HCT116 (cell line): ENCODE data around the gene FKBP7. TPM values are rescaled to one million over a fixed set of nuclear protein-coding genes. Genes with fewer than 3 reads are reported as not detected.

Experiments
- ATAC-seq: fragments of 200-7000 bp; cut with Tn5 transposase; 2 replicates; pipeline ENCODE4 v1.9.1; 2020; ENCODE audit warnings: mild to moderate bottlenecking, moderate library complexity
- BruUV-seq: library from RNA; stranded (reverse); fragments of 400-500 nt; replicated peaks from 2 replicates; lab custom pipeline; 2021; lab: Mats Ljungman, UMichigan
- CTCF ChIA-PET: fragments of 300-600 bp; sonication (Branson Sonifier 250); formaldehyde crosslinking; loops from one replicate; lab custom pipeline; 2021; ENCODE audit warnings: antibody characterized with exemption; lab: Charles Lee
- POLR2A ChIA-PET: fragments of 300-600, 350-600 bp; sonication (Branson Sonifier 250); formaldehyde crosslinking; loops from one replicate; lab custom pipeline; 2021; ENCODE audit warnings: antibody characterized with exemption; lab: Charles Lee
- RAD21 ChIA-PET, 2 experiments: fragments of 300-600 bp; sonication (Branson Sonifier 250); formaldehyde crosslinking; loops; one replicate each; lab custom pipeline; 2023; ENCODE audit warnings: low total read pairs in 2 of 2; ENCODE audit not compliant: uncharacterized antibody in 2 of 2, unreplicated experiment in 2 of 2, low non-redundant PET in 1 of 2; lab: Charles Lee
- DNase-seq: peaks from one replicate; pipeline ENCODE4 v3.0.0-alpha.2; 2010; ENCODE audit warnings: low read depth, low spot score
- H2AFZ ChIP-seq: fragments of 200-600 bp; shearing (Covaris generic), sonication (generic); 2 replicates; pipeline ENCODE4 v1.6.1; 2017; ENCODE audit warnings: low read depth, mixed run types, mixed read lengths, antibody characterized with exemption, low read length; ENCODE audit not compliant: poor library complexity, severe bottlenecking
- H3K27ac ChIP-seq: 2 replicates; pipeline ENCODE4 v1.5.1; 2012; ENCODE audit warnings: low read depth, low read length
- H3K27me3 ChIP-seq: fragments of 200-600 bp; sonication (generic); 2 replicates; pipeline ENCODE4 v1.6.1; 2016; ENCODE audit warnings: mixed run types, low read length, mixed read lengths; ENCODE audit not compliant: insufficient read depth
- H3K36me3 ChIP-seq, 2 experiments: fragments of 200-500 bp in 1 of 2; fragments of 200-600 bp in 1 of 2; sonication (Bioruptor generic) in 1 of 2; sonication (generic) in 1 of 2; 2 replicates each; pipeline versions ENCODE4 v1.5.1 to v1.6.1; 2014 to 2016; ENCODE audit warnings: low read length in 2 of 2, inconsistent platforms in 1 of 2, mixed read lengths in 1 of 2, mixed run types in 1 of 2; ENCODE audit not compliant: insufficient read depth in 2 of 2, control insufficient read depth in 1 of 2
- H3K4me1 ChIP-seq, 2 experiments: fragments of 200-600 bp in 1 of 2; sonication (generic) in 1 of 2; 2 replicates each; pipeline versions ENCODE4 v1.5.1 to v1.6.1; 2012 to 2017; ENCODE audit warnings: low read length in 2 of 2, inconsistent platforms in 1 of 2, mild to moderate bottlenecking in 1 of 2, mixed read lengths in 1 of 2, mixed run types in 1 of 2, moderate library complexity in 1 of 2; ENCODE audit not compliant: insufficient read depth in 2 of 2, control insufficient read depth in 1 of 2
- H3K4me2 ChIP-seq: fragments of 200-600 bp; sonication (generic); 2 replicates; pipeline ENCODE4 v1.6.1; 2017; ENCODE audit warnings: mixed run types, low read length, mixed read lengths
- H3K4me3 ChIP-seq, 2 experiments: fragments of 200-600 bp in 1 of 2; sonication (generic) in 1 of 2; replicated peaks in 1 of 2; 2 replicates each; pipeline ENCODE4 v1.5.1; 2011 to 2016; ENCODE audit warnings: low read length in 2 of 2, control low read depth in 1 of 2, low read depth in 1 of 2, mild to moderate bottlenecking in 1 of 2, mixed read lengths in 1 of 2, mixed run types in 1 of 2
- H3K79me2 ChIP-seq: fragments of 200-600 bp; sonication (generic); 2 replicates; pipeline ENCODE4 v1.6.1; 2017; ENCODE audit warnings: mild to moderate bottlenecking, mixed run types, low read length, moderate library complexity, mixed read lengths; ENCODE audit not compliant: insufficient read depth
- H3K9ac ChIP-seq: fragments of 200-600 bp; sonication (generic); 2 replicates; pipeline ENCODE4 v1.6.1; 2016; ENCODE audit warnings: low read length, mixed read lengths
- H3K9me2 ChIP-seq: fragments of 200-600 bp; sonication (generic), shearing (Covaris generic); 2 replicates; pipeline ENCODE4 v1.6.1; 2017; ENCODE audit warnings: mixed run types, mild to moderate bottlenecking, moderate library complexity; ENCODE audit not compliant: insufficient read depth
- H3K9me3 ChIP-seq, 2 experiments: fragments of 200-500 bp in 1 of 2; fragments of 200-600 bp in 1 of 2; sonication (Bioruptor generic) in 1 of 2; sonication (generic) in 1 of 2; 2 replicates each; pipeline ENCODE4 v1.6.1; 2014 to 2017; ENCODE audit warnings: low read length in 2 of 2, mixed read lengths in 2 of 2, inconsistent platforms in 1 of 2, low read depth in 1 of 2, mild to moderate bottlenecking in 1 of 2, mixed run types in 1 of 2, moderate library complexity in 1 of 2; ENCODE audit not compliant: control insufficient read depth in 1 of 2, insufficient read depth in 1 of 2
- H4K20me1 ChIP-seq: fragments of 200-600 bp; sonication (generic), shearing (Covaris generic); 2 replicates; pipeline ENCODE4 v1.6.1; 2017; ENCODE audit warnings: mixed run types, mild to moderate bottlenecking, moderate library complexity; ENCODE audit not compliant: insufficient read depth
- CTCF ChIP-seq, 3 experiments: fragments of 200-600 bp in 1 of 3; sonication (generic) in 1 of 3; IDR thresholded peaks in 2 of 3; conservative IDR thresholded peaks in 1 of 3; 2 replicates each; pipeline ENCODE4 v1.5.1; 2012 to 2017; ENCODE audit warnings: low read depth in 2 of 3, low read length in 2 of 3, antibody characterized with exemption in 1 of 3, borderline replicate concordance in 1 of 3, control low read depth in 1 of 3, mild to moderate bottlenecking in 1 of 3, mixed read lengths in 1 of 3, mixed run types in 1 of 3, moderate library complexity in 1 of 3; ENCODE audit not compliant: insufficient read depth in 1 of 3
- ELF1 ChIP-seq: IDR thresholded peaks from 2 replicates; pipeline ENCODE4 v1.6.1; 2012; ENCODE audit warnings: low read depth, borderline replicate concordance
- EZH2 ChIP-seq: fragments of 200-600 bp; sonication (generic); IDR thresholded peaks from 2 replicates; pipeline ENCODE4 v1.6.1; 2017; ENCODE audit warnings: antibody characterized with exemption, mixed run types
- FOSL1 ChIP-seq: IDR thresholded peaks from 2 replicates; pipeline ENCODE4 v1.6.1; 2012; ENCODE audit warnings: low read depth
- JUND ChIP-seq: IDR thresholded peaks from 2 replicates; pipeline ENCODE4 v1.6.1; 2012
- POLR2A ChIP-seq: IDR thresholded peaks from 2 replicates; pipeline ENCODE4 v1.7.0; 2011; ENCODE audit warnings: borderline replicate concordance; ENCODE audit not compliant: insufficient read depth, insufficient read length; ENCODE audit errors: extremely low read depth
- SIN3A ChIP-seq: IDR thresholded peaks from 2 replicates; pipeline ENCODE4 v1.6.1; 2012; ENCODE audit warnings: low read depth
- SRF ChIP-seq: IDR thresholded peaks from 2 replicates; pipeline ENCODE4 v1.6.1; 2012; ENCODE audit warnings: low read depth
- YY1 ChIP-seq: IDR thresholded peaks from 2 replicates; pipeline ENCODE4 v1.6.1; 2011; ENCODE audit warnings: low read length, low read depth, moderate library complexity, mild to moderate bottlenecking; ENCODE audit not compliant: insufficient replicate concordance; ENCODE audit errors: extremely low read depth
- ZFX ChIP-seq: fragments of 450-650 bp; IDR thresholded peaks from 2 replicates; pipeline ENCODE4 v1.6.1; 2017
- ZNF274 ChIP-seq: fragments of 200-500 bp; sonication (Bioruptor generic); IDR thresholded peaks from 2 replicates; pipeline ENCODE4 v1.6.1; 2014; ENCODE audit warnings: mild to moderate bottlenecking, low read depth, low read length, inconsistent platforms
- intact Hi-C: fragments of 100-400 bp; cut with micrococcal nuclease; formaldehyde crosslinking; loops from 2 replicates; pipeline ENCODE4 v1.10.0; 2022
- total RNA-seq: library from RNA; stranded (reverse); gene quantifications from one replicate; pipeline ENCODE4 v1.2.1, GENCODE V29; 2021; ENCODE audit not compliant: unreplicated experiment
- TF ChIP-seq, protein P1 (sequence below): IDR thresholded peaks from 2 replicates; pipeline ENCODE4 v1.6.1; 2012
- TF ChIP-seq, protein P2 (sequence below): IDR thresholded peaks from 2 replicates; pipeline ENCODE4 v1.6.1; 2012; ENCODE audit warnings: low read depth
- TF ChIP-seq, protein P3 (sequence below): IDR thresholded peaks from 2 replicates; pipeline ENCODE4 v1.6.1; 2011; ENCODE audit warnings: mild to moderate bottlenecking, low read length, moderate library complexity; ENCODE audit not compliant: insufficient replicate concordance; ENCODE audit errors: extremely low read depth

The FKBP7 gene
- total RNA-seq, 1 experiment from 2014 or later: 4.5 TPM

- Histone ChIP-seq H3K4me3 (no peak overlapping the region), H3K27ac (no peak overlapping the region), H2AFZ (no peak overlapping the region), H3K4me2 (no peak overlapping the region), H3K9ac (no peak overlapping the region), H3K27me3 (no peaks in the 10 kb centered on the region), H4K20me1 (no peaks in the 10 kb centered on the region), H3K9me3 (no peaks in the 10 kb centered on the region), H3K9me2 (no peaks in the 10 kb centered on the region), H3K4me1 (peaks cover 0 to 5% of the 10 kb centered on the region in 2 experiments; a peak in 1 of 4 replicates), H3K36me3 (peaks cover 21 to 27% of the 10 kb centered on the region in 2 experiments), H3K79me2 (no peaks in the 10 kb centered on the region)
- ChIA-PET CTCF (interaction anchor here (2.3 kb wide), 1 partner anchor 15 kb away, joined by 9 read pairs; no protein-coding TSS in a partner anchor), POLR2A (no interaction called here), RAD21 (no interaction called here)
- DNase-seq (no peak), ATAC-seq (no peak)
- intact Hi-C loops: no loop called here
- no TSS peak for BruUV-seq
- TF ChIP-seq FOSL1: no peak
- TF ChIP-seq SRF: no peak
- no peak for TF ChIP-seq YY1
- no peak for TF ChIP-seq SIN3A
- no peak for TF ChIP-seq ZNF274
- TF ChIP-seq, protein P1, sequence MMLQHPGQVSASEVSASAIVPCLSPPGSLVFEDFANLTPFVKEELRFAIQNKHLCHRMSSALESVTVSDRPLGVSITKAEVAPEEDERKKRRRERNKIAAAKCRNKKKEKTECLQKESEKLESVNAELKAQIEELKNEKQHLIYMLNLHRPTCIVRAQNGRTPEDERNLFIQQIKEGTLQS: no peak
- TF ChIP-seq ELF1: no peak
- TF ChIP-seq JUND: no peak
- TF ChIP-seq ZFX: no peak
- TF ChIP-seq POLR2A: no peak
- no peak for TF ChIP-seq CTCF (IDR thresholded peaks at IDR 0.05 in 2 of 3, conservative IDR thresholded peaks at IDR 0.05 in 1 of 3; ENCODE audit: borderline replicate concordance in 1 of 3, insufficient read depth in 1 of 3, low read depth in 2 of 3, low read length in 2 of 3)
- TF ChIP-seq, protein P2, sequence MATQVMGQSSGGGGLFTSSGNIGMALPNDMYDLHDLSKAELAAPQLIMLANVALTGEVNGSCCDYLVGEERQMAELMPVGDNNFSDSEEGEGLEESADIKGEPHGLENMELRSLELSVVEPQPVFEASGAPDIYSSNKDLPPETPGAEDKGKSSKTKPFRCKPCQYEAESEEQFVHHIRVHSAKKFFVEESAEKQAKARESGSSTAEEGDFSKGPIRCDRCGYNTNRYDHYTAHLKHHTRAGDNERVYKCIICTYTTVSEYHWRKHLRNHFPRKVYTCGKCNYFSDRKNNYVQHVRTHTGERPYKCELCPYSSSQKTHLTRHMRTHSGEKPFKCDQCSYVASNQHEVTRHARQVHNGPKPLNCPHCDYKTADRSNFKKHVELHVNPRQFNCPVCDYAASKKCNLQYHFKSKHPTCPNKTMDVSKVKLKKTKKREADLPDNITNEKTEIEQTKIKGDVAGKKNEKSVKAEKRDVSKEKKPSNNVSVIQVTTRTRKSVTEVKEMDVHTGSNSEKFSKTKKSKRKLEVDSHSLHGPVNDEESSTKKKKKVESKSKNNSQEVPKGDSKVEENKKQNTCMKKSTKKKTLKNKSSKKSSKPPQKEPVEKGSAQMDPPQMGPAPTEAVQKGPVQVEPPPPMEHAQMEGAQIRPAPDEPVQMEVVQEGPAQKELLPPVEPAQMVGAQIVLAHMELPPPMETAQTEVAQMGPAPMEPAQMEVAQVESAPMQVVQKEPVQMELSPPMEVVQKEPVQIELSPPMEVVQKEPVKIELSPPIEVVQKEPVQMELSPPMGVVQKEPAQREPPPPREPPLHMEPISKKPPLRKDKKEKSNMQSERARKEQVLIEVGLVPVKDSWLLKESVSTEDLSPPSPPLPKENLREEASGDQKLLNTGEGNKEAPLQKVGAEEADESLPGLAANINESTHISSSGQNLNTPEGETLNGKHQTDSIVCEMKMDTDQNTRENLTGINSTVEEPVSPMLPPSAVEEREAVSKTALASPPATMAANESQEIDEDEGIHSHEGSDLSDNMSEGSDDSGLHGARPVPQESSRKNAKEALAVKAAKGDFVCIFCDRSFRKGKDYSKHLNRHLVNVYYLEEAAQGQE: no peak
- TF ChIP-seq EZH2: no peak
- TF ChIP-seq, protein P3, sequence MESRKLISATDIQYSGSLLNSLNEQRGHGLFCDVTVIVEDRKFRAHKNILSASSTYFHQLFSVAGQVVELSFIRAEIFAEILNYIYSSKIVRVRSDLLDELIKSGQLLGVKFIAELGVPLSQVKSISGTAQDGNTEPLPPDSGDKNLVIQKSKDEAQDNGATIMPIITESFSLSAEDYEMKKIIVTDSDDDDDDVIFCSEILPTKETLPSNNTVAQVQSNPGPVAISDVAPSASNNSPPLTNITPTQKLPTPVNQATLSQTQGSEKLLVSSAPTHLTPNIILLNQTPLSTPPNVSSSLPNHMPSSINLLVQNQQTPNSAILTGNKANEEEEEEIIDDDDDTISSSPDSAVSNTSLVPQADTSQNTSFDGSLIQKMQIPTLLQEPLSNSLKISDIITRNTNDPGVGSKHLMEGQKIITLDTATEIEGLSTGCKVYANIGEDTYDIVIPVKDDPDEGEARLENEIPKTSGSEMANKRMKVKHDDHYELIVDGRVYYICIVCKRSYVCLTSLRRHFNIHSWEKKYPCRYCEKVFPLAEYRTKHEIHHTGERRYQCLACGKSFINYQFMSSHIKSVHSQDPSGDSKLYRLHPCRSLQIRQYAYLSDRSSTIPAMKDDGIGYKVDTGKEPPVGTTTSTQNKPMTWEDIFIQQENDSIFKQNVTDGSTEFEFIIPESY: no peak
These were observed 49.1 kb downstream of the FKBP7 start for GRCh38 chr2:178429336-178429735.
